NT2/D1 (cell line): ENCODE measurements around the gene DNMT1.

ENCODE experiments used
- DNase-seq: peaks from one replicate; pipeline ENCODE4 v3.0.0-alpha.2; 2011; ENCODE audit warnings: low read depth, low spot score
- H3K27me3 ChIP-seq: 2 replicates; pipeline ENCODE4 v1.6.0; 2011; ENCODE audit warnings: mild to moderate bottlenecking; ENCODE audit not compliant: insufficient read length, insufficient read depth
- H3K36me3 ChIP-seq: 2 replicates; pipeline ENCODE4 v1.6.1; 2011; ENCODE audit warnings: mild to moderate bottlenecking, low read length, mixed read lengths; ENCODE audit not compliant: insufficient read depth, insufficient read length
- H3K4me1 ChIP-seq: 2 replicates; pipeline ENCODE4 v1.5.1; 2011; ENCODE audit not compliant: insufficient read depth, insufficient read length
- H3K4me3 ChIP-seq: 2 replicates; pipeline ENCODE4 v1.5.1; 2011; ENCODE audit warnings: low read depth; ENCODE audit not compliant: insufficient read length
- H3K9ac ChIP-seq: 2 replicates; pipeline ENCODE4 v1.6.0; 2011; ENCODE audit warnings: low read depth; ENCODE audit not compliant: insufficient read length
- H3K9me3 ChIP-seq: 2 replicates; pipeline ENCODE4 v1.5.1; 2011; ENCODE audit warnings: mild to moderate bottlenecking, low read length; ENCODE audit not compliant: insufficient read depth
- SUZ12 ChIP-seq: IDR thresholded peaks from 2 replicates; pipeline ENCODE4 v1.6.1; 2011; ENCODE audit not compliant: insufficient read length, insufficient read depth; ENCODE audit errors: extremely low read depth
- YY1 ChIP-seq: IDR thresholded peaks from 2 replicates; pipeline ENCODE4 v1.6.1; 2011; ENCODE audit not compliant: insufficient read length, insufficient read depth
- ZNF274 ChIP-seq: IDR thresholded peaks from 2 replicates; pipeline ENCODE4 v1.6.1; 2011; ENCODE audit warnings: mild to moderate bottlenecking, low read depth, low read length

The DNMT1 gene

GRCh38 chr19:10220695-10221094, 25.9 kb upstream of the DNMT1 start:
- Histone ChIP-seq H3K4me3 (no peak overlapping the region), H3K9me3 (peaks cover 8% of the 10 kb centered on the region; the same call in 1 of the 2 replicates), H3K9ac (no peak overlapping the region), H3K4me1 (peaks cover 6% of the 10 kb centered on the region), H3K36me3 (peaks cover 11% of the 10 kb centered on the region), H3K27me3 (no peaks in the 10 kb centered on the region)
- DNase-seq = no peak
- TF ChIP-seq YY1 = no peak
- no peak for TF ChIP-seq ZNF274

- H3K27me3 ChIP-seq = no peaks in the 10 kb centered on the region
- H3K9me3 ChIP-seq = peaks cover 8% of the 10 kb centered on the region; the same call in 1 of the 2 replicates
- no peak overlapping the region for H3K9ac ChIP-seq
- H3K4me3 ChIP-seq = no peak overlapping the region
- peak; percentile 72 for DNase-seq
- TF ChIP-seq YY1 (no peak), SUZ12 (no peak), ZNF274 (no peak)
- peaks cover 6% of the 10 kb centered on the region for H3K4me1 ChIP-seq
- H3K36me3 ChIP-seq = peaks cover 11% of the 10 kb centered on the region
Observed at GRCh38 chr19:10219678-10220077, 24.9 kb upstream of the DNMT1 start.

GRCh38 chr19:10217085-10217484, 22.3 kb upstream of the DNMT1 start:
- Histone ChIP-seq H3K9me3 (peaks cover 8% of the 10 kb centered on the region; the same call in 1 of the 2 replicates), H3K27me3 (no peaks in the 10 kb centered on the region), H3K36me3 (no peaks in the 10 kb centered on the region), H3K4me3 (no peak overlapping the region), H3K4me1 (peaks cover 6% of the 10 kb centered on the region), H3K9ac (no peak overlapping the region)
- DNase-seq = no peak
- TF ChIP-seq YY1 = no peak

- H3K9ac ChIP-seq = no peak overlapping the region
- H3K9me3 ChIP-seq = no peaks in the 10 kb centered on the region
- H3K4me3 ChIP-seq = no peak overlapping the region
- TF ChIP-seq ZNF274 = no peak
- TF ChIP-seq SUZ12 = no peak
- no peak for TF ChIP-seq YY1
- H3K36me3 ChIP-seq = no peaks in the 10 kb centered on the region
- peaks cover 3% of the 10 kb centered on the region for H3K4me1 ChIP-seq
- H3K27me3 ChIP-seq = no peaks in the 10 kb centered on the region
- no peak for DNase-seq
Observed at GRCh38 chr19:10214784-10215183, 20.0 kb upstream of the DNMT1 start.

GRCh38 chr19:10211691-10212090, 16.9 kb upstream of the DNMT1 start:
- no peak overlapping the region for H3K4me3 ChIP-seq
- TF ChIP-seq YY1 (no peak), SUZ12 (no peak), ZNF274 (no peak)
- H3K27me3 ChIP-seq = no peaks in the 10 kb centered on the region
- no peaks in the 10 kb centered on the region; the same call in 1 of the 2 replicates for H3K9me3 ChIP-seq
- no peak for DNase-seq
- H3K4me1 ChIP-seq = peaks cover 2% of the 10 kb centered on the region
- H3K36me3 ChIP-seq = no peaks in the 10 kb centered on the region
- H3K9ac ChIP-seq = no peak overlapping the region

- Histone ChIP-seq H3K9ac (no peak overlapping the region), H3K27me3 (no peaks in the 10 kb centered on the region), H3K4me1 (peaks cover 7% of the 10 kb centered on the region), H3K9me3 (no peaks in the 10 kb centered on the region; the same call in 1 of the 2 replicates), H3K4me3 (no peak overlapping the region), H3K36me3 (no peaks in the 10 kb centered on the region)
- TF ChIP-seq SUZ12 = no peak
- no peak for TF ChIP-seq ZNF274
- no peak for TF ChIP-seq YY1
- no peak for DNase-seq
Observed at GRCh38 chr19:10211061-10211460, 16.3 kb upstream of the DNMT1 start.

- no peak for DNase-seq
- Histone ChIP-seq H3K4me3 (no peak overlapping the region), H3K27me3 (no peaks in the 10 kb centered on the region), H3K4me1 (peaks cover 7% of the 10 kb centered on the region), H3K36me3 (no peaks in the 10 kb centered on the region), H3K9ac (no peak overlapping the region), H3K9me3 (no peaks in the 10 kb centered on the region; the same call in 1 of the 2 replicates)
- TF ChIP-seq SUZ12 (no peak), YY1 (no peak), ZNF274 (no peak)
Observed at GRCh38 chr19:10209315-10209714, 14.6 kb upstream of the DNMT1 start.

- H3K36me3 ChIP-seq = no peaks in the 10 kb centered on the region
- H3K27me3 ChIP-seq = no peaks in the 10 kb centered on the region
- TF ChIP-seq ZNF274 (no peak), YY1 (no peak), SUZ12 (no peak)
- no peak for DNase-seq
- no peak overlapping the region for H3K4me3 ChIP-seq
- H3K4me1 ChIP-seq = peaks cover 8% of the 10 kb centered on the region
- H3K9ac ChIP-seq = no peak overlapping the region
- H3K9me3 ChIP-seq = no peaks in the 10 kb centered on the region; the same call in 1 of the 2 replicates
Observed at GRCh38 chr19:10207026-10207425, 12.3 kb upstream of the DNMT1 start.
